GM15510 (cell line): ENCODE results near the gene RYK.

Source experiments
- POLR2A ChIP-seq: IDR thresholded peaks from 3 replicates; pipeline ENCODE4 v1.6.1; 2011; ENCODE audit warnings: borderline replicate concordance; ENCODE audit not compliant: insufficient read length; ENCODE audit errors: extremely low read depth

RYK gene

GRCh38 chr3:134236505-134237170 lies 14.0 kb downstream of the RYK start:
- no peak for TF ChIP-seq POLR2A

DNA sequence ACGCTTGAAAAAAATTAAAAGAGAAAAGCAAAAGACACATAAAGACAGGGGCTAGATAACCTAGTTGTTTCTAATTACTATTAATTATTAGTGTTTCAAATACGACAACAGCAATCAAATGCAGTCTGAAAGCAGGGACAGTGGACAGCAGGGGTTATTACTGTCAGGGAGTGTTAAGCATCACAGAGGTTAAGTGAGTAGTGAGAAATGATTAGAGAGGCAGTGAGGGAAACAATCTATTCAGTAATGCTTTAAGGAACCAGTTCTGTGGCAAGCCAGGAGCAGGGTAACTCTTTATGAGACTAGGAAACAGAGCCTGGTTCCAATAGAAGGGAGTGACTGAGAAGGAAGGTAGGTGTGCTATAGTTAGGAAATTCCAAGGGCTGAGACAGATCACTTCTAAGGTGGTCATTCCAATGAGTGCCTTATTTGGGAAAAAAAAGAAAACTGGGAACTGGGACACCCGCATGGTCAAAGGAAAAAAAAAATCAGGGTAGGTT lies 15.0 kb downstream of the RYK start:
- no peak for TF ChIP-seq POLR2A

DNA sequence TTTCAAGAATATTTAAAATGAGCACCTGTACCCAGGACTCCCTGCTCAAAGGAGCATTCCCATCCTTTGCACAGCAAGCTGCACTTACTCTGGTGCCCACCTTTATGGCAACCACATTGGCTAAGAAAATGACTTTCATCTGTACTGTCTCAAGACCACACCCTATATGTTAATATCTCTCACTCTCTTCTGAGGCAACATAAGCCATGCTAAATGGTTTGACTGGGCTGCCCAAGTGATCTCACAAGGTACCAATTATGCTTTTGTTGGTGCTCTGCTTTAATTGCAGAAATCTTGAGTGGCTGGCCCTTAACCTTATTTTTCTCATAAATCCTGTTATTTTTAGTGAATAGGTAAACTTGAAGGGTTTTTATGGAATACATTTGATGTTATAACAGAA lies 17.7 kb downstream of the RYK start:
- TF ChIP-seq POLR2A: no peak

DNA sequence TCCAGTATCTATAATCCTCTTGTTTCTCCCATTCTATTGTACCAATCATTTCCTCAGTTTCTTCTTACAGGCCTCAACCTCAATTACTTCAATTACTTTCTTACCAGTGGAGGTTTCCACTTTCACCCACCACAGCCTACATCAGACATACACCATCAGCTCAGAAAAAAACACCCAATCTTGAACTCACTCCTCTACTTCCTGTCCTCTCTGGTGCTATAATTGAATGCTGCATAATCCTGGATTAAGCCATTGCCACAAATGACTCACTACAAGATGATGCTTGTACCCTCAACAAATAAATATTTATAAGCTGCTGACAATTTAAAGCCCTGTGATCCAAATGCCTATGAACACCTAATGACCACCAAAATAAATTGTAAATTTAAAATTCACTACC lies 18.5 kb downstream of the RYK start:
- no peak for TF ChIP-seq POLR2A

DNA sequence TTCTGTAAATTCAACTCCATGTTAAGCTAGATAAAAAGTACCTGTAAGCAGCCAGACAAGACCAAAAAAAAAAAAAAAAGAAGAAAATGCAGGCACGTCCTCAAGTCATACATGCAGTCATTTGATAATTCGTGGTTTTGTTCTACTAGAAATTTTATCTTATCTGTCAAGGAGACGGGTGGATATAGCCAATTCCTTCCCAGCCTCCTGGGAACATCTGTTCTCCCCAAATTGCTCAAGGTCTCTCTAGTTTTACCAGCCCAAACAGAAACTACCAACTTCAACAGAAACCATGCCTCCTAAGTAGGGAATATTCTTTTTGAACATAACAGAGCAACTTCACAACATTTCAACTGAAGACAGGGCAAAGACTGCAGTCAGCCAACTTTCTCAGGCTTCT lies 19.5 kb downstream of the RYK start:
- TF ChIP-seq POLR2A: no peak

DNA sequence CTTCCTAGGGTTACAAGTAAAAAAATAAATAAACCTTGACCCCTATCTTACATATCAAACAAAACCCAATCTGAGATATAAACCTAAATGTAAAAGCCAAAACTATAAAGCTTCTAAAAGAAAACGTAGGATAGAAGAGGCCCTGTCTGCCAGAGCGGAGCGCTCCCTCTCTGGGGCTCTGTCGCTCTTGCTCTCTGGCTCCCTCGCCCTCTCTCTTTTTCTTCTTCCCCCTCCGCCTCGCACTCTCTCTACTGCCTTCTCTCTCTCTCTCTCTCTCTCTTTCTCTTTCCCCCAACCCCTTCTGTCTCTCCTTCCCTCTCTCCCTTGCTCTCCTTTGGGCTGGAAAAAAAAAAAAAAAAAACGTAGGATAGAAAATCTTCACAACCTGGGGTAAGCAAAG lies 21.6 kb downstream of the RYK start:
- TF ChIP-seq POLR2A: no peak

GRCh38 chr3:134228479-134228878 lies 22.2 kb downstream of the RYK start:
- no peak for TF ChIP-seq POLR2A

- no peak for TF ChIP-seq POLR2A
Measured at GRCh38 chr3:134228035-134228434, 22.6 kb downstream of the RYK start.

DNA sequence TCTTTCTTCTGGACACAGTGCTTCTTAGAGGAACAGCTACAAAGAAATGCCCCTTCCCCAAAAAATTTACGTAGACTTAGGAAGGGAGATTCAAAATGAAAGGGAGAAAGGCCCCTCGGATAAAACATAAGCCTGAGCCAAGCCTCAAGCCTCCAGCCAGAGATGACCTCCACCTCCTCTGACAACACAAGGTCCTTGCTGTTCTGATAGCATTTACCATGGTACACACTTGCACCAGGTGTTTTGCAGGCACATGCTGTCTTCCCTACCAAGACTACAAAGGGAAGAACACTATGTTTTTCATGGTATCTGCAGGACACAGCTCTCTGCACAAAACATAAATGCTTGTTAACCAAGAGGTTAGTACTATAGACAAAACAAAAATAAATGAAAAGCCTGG lies 27.8 kb downstream of the RYK start:
- no peak for TF ChIP-seq POLR2A

DNA sequence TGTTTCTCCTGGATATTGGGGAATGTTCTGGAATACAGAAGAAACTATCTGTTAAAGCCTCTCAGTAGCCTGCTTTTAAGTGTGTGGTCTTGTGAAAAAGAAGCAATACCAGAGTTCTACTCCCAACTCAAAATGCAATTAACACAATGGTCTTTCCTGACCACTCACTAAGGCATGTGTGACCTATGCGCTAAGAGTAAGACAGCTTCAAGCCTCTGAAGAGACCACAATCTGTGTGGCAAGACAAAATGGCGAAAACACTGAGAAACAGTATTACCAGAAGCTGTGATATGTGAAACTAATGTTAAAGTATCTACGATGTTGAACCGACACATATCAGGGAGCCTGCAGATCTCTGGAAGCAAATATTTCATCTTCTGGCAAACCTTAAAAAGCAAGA lies 33.8 kb downstream of the RYK start:
- no peak for TF ChIP-seq POLR2A

DNA sequence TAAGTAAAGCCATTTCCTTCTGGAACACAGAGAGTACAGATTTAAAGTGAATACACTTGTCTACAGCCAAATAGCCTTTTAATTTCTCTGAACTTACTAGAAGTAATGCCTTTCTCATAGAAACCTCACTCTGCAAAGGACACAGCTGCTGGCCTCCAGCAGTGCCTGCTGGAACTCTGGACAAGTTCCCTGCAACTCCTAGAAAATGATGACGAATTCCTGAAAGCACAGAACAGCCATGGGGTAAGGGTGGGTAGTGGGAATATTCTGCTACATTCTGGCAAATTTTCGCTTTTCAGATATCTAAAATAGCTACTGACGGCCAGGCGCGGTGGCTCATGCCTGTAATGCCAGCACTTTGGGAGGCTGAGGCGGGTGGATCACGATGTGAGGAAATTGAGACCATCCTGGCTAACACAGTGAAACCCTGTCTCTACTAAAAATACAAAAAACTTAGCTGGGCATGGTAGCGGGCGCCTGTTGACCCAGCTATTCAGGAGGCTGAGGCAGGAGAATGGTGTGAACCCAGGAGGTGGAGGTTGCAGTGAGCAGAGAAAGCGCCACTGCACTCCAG lies 34.4 kb downstream of the RYK start:
- no peak for TF ChIP-seq POLR2A

DNA sequence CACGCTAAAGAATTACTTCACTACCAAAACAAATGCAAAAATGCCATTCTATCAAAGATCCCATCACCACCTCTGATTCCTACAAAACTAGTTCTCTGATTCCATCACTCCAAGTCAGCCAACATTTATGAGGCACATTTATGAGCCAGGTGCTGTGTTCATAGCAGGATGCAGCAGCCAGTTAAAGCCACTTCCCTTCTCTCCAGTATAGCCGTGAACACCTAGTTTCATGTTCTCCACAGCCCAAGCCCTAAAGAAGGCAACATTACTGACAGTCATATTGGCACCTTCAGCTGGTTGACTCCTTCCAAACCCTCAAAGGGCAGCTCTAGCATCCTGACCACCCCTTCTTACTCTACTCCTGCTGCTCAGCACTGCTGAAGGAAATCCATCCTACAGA lies 36.4 kb downstream of the RYK start:
- no peak for TF ChIP-seq POLR2A

DNA sequence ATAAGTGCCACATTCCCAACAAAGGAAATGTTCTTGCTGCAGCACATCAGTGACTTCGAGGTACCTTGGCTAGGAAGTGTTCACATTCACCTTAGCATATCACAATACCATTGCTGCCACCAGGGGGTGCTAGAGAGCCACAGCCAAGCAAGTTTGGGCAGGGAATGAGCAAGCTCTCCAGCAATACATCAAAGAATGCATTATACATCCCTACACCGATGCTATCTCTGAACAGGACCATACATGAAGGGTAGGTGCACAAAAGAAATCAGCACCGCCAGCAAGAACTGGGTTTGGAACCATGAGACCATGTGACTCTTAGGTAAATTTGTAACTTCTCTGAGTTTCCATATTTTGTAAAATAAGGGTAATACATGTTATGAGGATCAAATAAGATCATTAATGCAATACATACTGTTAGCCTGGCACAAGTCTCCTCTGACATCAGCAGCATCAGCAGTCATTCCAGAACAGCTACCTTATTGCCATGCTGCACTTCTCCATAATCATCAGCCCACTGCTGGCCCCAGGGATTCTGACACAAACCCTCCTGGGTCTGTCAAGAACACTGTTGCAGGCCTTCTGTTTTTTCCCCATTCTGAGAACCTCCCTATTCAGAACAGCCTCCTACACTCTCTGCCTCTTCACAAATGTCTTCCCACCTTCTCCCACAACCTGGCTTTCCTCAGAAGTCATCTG lies 37.5 kb downstream of the RYK start:
- no peak for TF ChIP-seq POLR2A

- no peak for TF ChIP-seq POLR2A
Measured at GRCh38 chr3:134211797-134212196, 38.9 kb downstream of the RYK start.

DNA sequence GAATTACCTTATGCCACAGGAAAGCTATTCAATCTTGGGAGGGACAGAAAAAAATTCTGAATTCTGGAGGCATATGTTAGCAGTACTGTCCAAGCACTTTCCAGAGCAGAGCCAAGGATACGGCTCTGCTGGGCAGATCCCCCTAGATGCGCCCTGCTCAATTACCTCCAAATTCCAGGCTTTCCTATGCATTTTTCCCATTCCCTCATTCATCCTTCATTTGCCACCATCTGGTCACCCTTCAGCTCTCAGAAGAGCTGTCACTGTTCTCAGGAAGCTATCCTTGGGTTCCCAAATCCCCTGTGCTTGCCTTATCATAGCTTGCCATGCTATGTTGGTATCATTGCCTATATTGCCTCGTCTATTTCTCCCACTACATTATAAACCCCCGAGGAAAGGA lies 45.2 kb downstream of the RYK start:
- TF ChIP-seq POLR2A: no peak
